ENCODE data around the gene ARL6IP4.
A peak's percentile ranks its signal among the peaks of the same experiment; 100 is the strongest.

Gene ARL6IP4

GRCh38 chr12:122980183-122981035, at the start of gene ARL6IP4:
Gene ARL6IP4, plus strand, starts transcription at chr12:122980681. Its CDS starts 459 bp downstream, at chr12:122981140.
- Histone ChIP-seq H3K4me3 (ENCODE audit: low read depth, low read length) (peak within 1 kb of the TSS; percentile 73), H3K9me3 (ENCODE audit: control insufficient read depth, low read length) (no peaks in the 10 kb centered on the region), H3K79me2 (peaks cover 15% of the 10 kb centered on the region), H3K27me3 (ENCODE audit: control insufficient read depth, insufficient read depth, low read length) (no peaks in the 10 kb centered on the region), H3K36me3 (ENCODE audit: control insufficient read depth, insufficient read depth, low read length) (no peaks in the 10 kb centered on the region), H2AFZ (peak within 1 kb of the TSS; percentile 97), H3K27ac (peak within 1 kb of the TSS; percentile 76), H3K4me2 (ENCODE audit: low read length) (peak within 1 kb of the TSS; percentile 93), H3K4me1 (peaks cover 42% of the 10 kb centered on the region), H3K9ac (peak within 1 kb of the TSS; percentile 91)
- TF ChIP-seq CTCF (IDR thresholded peaks at IDR 0.05), result no peak

- H3K27ac ChIP-seq, result no peak overlapping the region
- H3K27me3 ChIP-seq (ENCODE audit: control insufficient read depth, insufficient read depth, low read length), result no peaks in the 10 kb centered on the region
- H3K79me2 ChIP-seq, result no peaks in the 10 kb centered on the region
- no peak overlapping the region for H3K4me3 ChIP-seq (ENCODE audit: low read depth, low read length)
- H2AFZ ChIP-seq, result no peak overlapping the region
- no peak overlapping the region for H3K9ac ChIP-seq
- H3K36me3 ChIP-seq (ENCODE audit: control insufficient read depth, insufficient read depth, low read length), result no peaks in the 10 kb centered on the region
- no peaks in the 10 kb centered on the region for H3K4me1 ChIP-seq
- H3K4me2 ChIP-seq (ENCODE audit: low read length), result no peak overlapping the region
- TF ChIP-seq CTCF (IDR thresholded peaks at IDR 0.05), result no peak
- no peaks in the 10 kb centered on the region for H3K9me3 ChIP-seq (ENCODE audit: control insufficient read depth, low read length)
Observed at GRCh38 chr12:122932207-122932606, 48.3 kb upstream of the ARL6IP4 start.

- Histone ChIP-seq H3K27me3 (ENCODE audit: control insufficient read depth, insufficient read depth, low read length) (no peaks in the 10 kb centered on the region), H3K9me3 (ENCODE audit: control insufficient read depth, low read length) (no peaks in the 10 kb centered on the region), H3K36me3 (ENCODE audit: control insufficient read depth, insufficient read depth, low read length) (no peaks in the 10 kb centered on the region), H3K4me2 (ENCODE audit: low read length) (no peak overlapping the region), H3K4me3 (ENCODE audit: low read depth, low read length) (no peak overlapping the region), H3K27ac (no peak overlapping the region), H3K4me1 (no peaks in the 10 kb centered on the region), H3K79me2 (no peaks in the 10 kb centered on the region), H2AFZ (no peak overlapping the region), H3K9ac (no peak overlapping the region)
- TF ChIP-seq CTCF (IDR thresholded peaks at IDR 0.05), result no peak
Observed at GRCh38 chr12:122934722-122935121, 45.8 kb upstream of the ARL6IP4 start.

GRCh38 chr12:122935318-122935717, 45.2 kb upstream of the ARL6IP4 start:
- no peak overlapping the region for H2AFZ ChIP-seq
- no peak overlapping the region for H3K4me2 ChIP-seq (ENCODE audit: low read length)
- no peaks in the 10 kb centered on the region for H3K27me3 ChIP-seq (ENCODE audit: control insufficient read depth, insufficient read depth, low read length)
- H3K79me2 ChIP-seq, result no peaks in the 10 kb centered on the region
- no peaks in the 10 kb centered on the region for H3K9me3 ChIP-seq (ENCODE audit: control insufficient read depth, low read length)
- H3K4me3 ChIP-seq (ENCODE audit: low read depth, low read length), result no peak overlapping the region
- TF ChIP-seq CTCF (IDR thresholded peaks at IDR 0.05), result no peak
- no peaks in the 10 kb centered on the region for H3K4me1 ChIP-seq
- H3K36me3 ChIP-seq (ENCODE audit: control insufficient read depth, insufficient read depth, low read length), result no peaks in the 10 kb centered on the region
- H3K27ac ChIP-seq, result no peak overlapping the region
- H3K9ac ChIP-seq, result no peak overlapping the region

Data from parathyroid adenoma (tissue), 2 donors.